HG02981 (cell line): ENCODE data around the gene PSG2.
"Not testable (repeated sequence)": the region's sequence is repeated elsewhere in the genome, so short reads cannot be mapped to it uniquely, and the experiment has no call there.

Source experiments
- ATAC-seq: cut with Tn5 transposase; IDR thresholded peaks from one replicate; pipeline ENCODE4 v1.9.1; 2021; ENCODE audit warnings: mild to moderate bottlenecking, moderate library complexity; ENCODE audit not compliant: unreplicated experiment

Gene PSG2

GRCh38 chr19:43082601-43083000, at the start of gene PSG2:
PSG2 (minus strand) TSS chr19:43082701; CDS start chr19:43082569, 132 bp downstream.
- ATAC-seq, result not testable (repeated sequence)

GRCh38 chr19:43131281-43131842, 48.9 kb upstream of the PSG2 start:
- ATAC-seq, result not testable (repeated sequence)

GRCh38 chr19:43129197-43129596, 46.7 kb upstream of the PSG2 start:
- ATAC-seq, result not testable (repeated sequence)

- ATAC-seq, result not testable (repeated sequence)
Observed at GRCh38 chr19:43127336-43127735, 44.8 kb upstream of the PSG2 start.

- ATAC-seq, result no peak
Observed at GRCh38 chr19:43126720-43127119, 44.2 kb upstream of the PSG2 start.

- no peak for ATAC-seq
Observed at GRCh38 chr19:43124360-43124759, 41.9 kb upstream of the PSG2 start.

GRCh38 chr19:43120433-43121026, 38.0 kb upstream of the PSG2 start:
- ATAC-seq, result not testable (repeated sequence)

GRCh38 chr19:43119526-43119925, 37.0 kb upstream of the PSG2 start:
- not testable (repeated sequence) for ATAC-seq

GRCh38 chr19:43116421-43116820, 33.9 kb upstream of the PSG2 start:
- not testable (repeated sequence) for ATAC-seq

GRCh38 chr19:43115548-43115947, 33.0 kb upstream of the PSG2 start:
- ATAC-seq, result not testable (repeated sequence)

GRCh38 chr19:43115064-43115463, 32.6 kb upstream of the PSG2 start:
- not testable (repeated sequence) for ATAC-seq

- not testable (repeated sequence) for ATAC-seq
Observed at GRCh38 chr19:43114626-43115025, 32.1 kb upstream of the PSG2 start.

- not testable (repeated sequence) for ATAC-seq
Observed at GRCh38 chr19:43107401-43107800, 24.9 kb upstream of the PSG2 start.

- ATAC-seq, result no peak
Observed at GRCh38 chr19:43105496-43105895, 23.0 kb upstream of the PSG2 start.

- ATAC-seq, result not testable (repeated sequence)
Observed at GRCh38 chr19:43104215-43104850, 21.8 kb upstream of the PSG2 start.

GRCh38 chr19:43101950-43102349, 19.4 kb upstream of the PSG2 start:
- ATAC-seq, result no peak

- ATAC-seq, result not testable (repeated sequence)
Observed at GRCh38 chr19:43098416-43098815, 15.9 kb upstream of the PSG2 start.

- not testable (repeated sequence) for ATAC-seq
Observed at GRCh38 chr19:43087702-43088340, 5.3 kb upstream of the PSG2 start.

- ATAC-seq, result not testable (repeated sequence)
Observed at GRCh38 chr19:43085796-43086530, 3.5 kb upstream of the PSG2 start.

GRCh38 chr19:43084196-43084832, 1.8 kb upstream of the PSG2 start:
- ATAC-seq, result not testable (repeated sequence)
